Activated naive CD4-positive, alpha-beta T cell treated with anti-CD3 and anti-CD28 coated beads, Interleukin-2, amount 50 U/mL, for 24 hours (primary cell): ENCODE data around the gene FUT8.

ENCODE experiments used
- H3K27ac Mint-ChIP-seq: one replicate; pipeline ENCODE4 v1.8.0; 2021; ENCODE audit warnings: mild to moderate bottlenecking, mixed read lengths
- H3K27me3 Mint-ChIP-seq: one replicate; pipeline ENCODE4 v1.8.0; 2021; ENCODE audit warnings: mixed read lengths
- H3K36me3 Mint-ChIP-seq: one replicate; pipeline ENCODE4 v1.8.0; 2021; ENCODE audit warnings: mixed read lengths
- H3K4me1 Mint-ChIP-seq: one replicate; pipeline ENCODE4 v1.8.0; 2021; ENCODE audit warnings: mixed read lengths
- H3K4me3 Mint-ChIP-seq: one replicate; pipeline ENCODE4 v1.8.0; 2021; ENCODE audit warnings: mild to moderate bottlenecking, mixed read lengths
- H3K9me3 Mint-ChIP-seq: one replicate; pipeline ENCODE4 v1.8.0; 2021; ENCODE audit warnings: mixed read lengths

FUT8 gene

GRCh38 chr14:65575389-65575788 is 162.9 kb downstream of the FUT8 start:
- no peak overlapping the region for H3K27ac Mint-ChIP-seq
- no peaks in the 10 kb centered on the region for H3K9me3 Mint-ChIP-seq
- H3K4me3 Mint-ChIP-seq, result no peak overlapping the region
- peaks cover 24% of the 10 kb centered on the region for H3K4me1 Mint-ChIP-seq
- H3K27me3 Mint-ChIP-seq, result no peaks in the 10 kb centered on the region
- peaks cover 20% of the 10 kb centered on the region for H3K36me3 Mint-ChIP-seq

GRCh38 chr14:65580973-65581372 is 168.4 kb downstream of the FUT8 start:
- H3K27ac Mint-ChIP-seq, result no peak overlapping the region
- H3K27me3 Mint-ChIP-seq, result no peaks in the 10 kb centered on the region
- H3K4me3 Mint-ChIP-seq, result no peak overlapping the region
- H3K9me3 Mint-ChIP-seq, result no peaks in the 10 kb centered on the region
- peaks cover 26% of the 10 kb centered on the region for H3K4me1 Mint-ChIP-seq
- H3K36me3 Mint-ChIP-seq, result peaks cover 14% of the 10 kb centered on the region

GRCh38 chr14:65581378-65581777 is 168.8 kb downstream of the FUT8 start:
- no peaks in the 10 kb centered on the region for H3K27me3 Mint-ChIP-seq
- peaks cover 24% of the 10 kb centered on the region for H3K4me1 Mint-ChIP-seq
- H3K9me3 Mint-ChIP-seq, result no peaks in the 10 kb centered on the region
- no peak overlapping the region for H3K27ac Mint-ChIP-seq
- H3K4me3 Mint-ChIP-seq, result no peak overlapping the region
- H3K36me3 Mint-ChIP-seq, result peaks cover 12% of the 10 kb centered on the region

GRCh38 chr14:65581799-65582198 is 169.3 kb downstream of the FUT8 start:
- no peaks in the 10 kb centered on the region for H3K27me3 Mint-ChIP-seq

GRCh38 chr14:65585216-65585615 is 172.7 kb downstream of the FUT8 start:
- Mint-ChIP-seq H3K9me3 (no peaks in the 10 kb centered on the region), H3K4me3 (no peak overlapping the region), H3K36me3 (peaks cover 9% of the 10 kb centered on the region), H3K4me1 (peaks cover 32% of the 10 kb centered on the region), H3K27me3 (no peaks in the 10 kb centered on the region), H3K27ac (no peak overlapping the region)

More at GRCh38 chr14:65581799-65582198, 169.3 kb downstream of the FUT8 start:
- H3K36me3 Mint-ChIP-seq, result peaks cover 10% of the 10 kb centered on the region
- peaks cover 24% of the 10 kb centered on the region for H3K4me1 Mint-ChIP-seq
- H3K9me3 Mint-ChIP-seq, result no peaks in the 10 kb centered on the region
- H3K4me3 Mint-ChIP-seq, result no peak overlapping the region
- no peak overlapping the region for H3K27ac Mint-ChIP-seq

GRCh38 chr14:65588426-65589140 is 176.1 kb downstream of the FUT8 start:
- H3K36me3 Mint-ChIP-seq, result peaks cover 5% of the 10 kb centered on the region
- no peaks in the 10 kb centered on the region for H3K27me3 Mint-ChIP-seq
- no peaks in the 10 kb centered on the region for H3K9me3 Mint-ChIP-seq
- no peak overlapping the region for H3K27ac Mint-ChIP-seq
- peaks cover 26% of the 10 kb centered on the region for H3K4me1 Mint-ChIP-seq
- H3K4me3 Mint-ChIP-seq, result no peak overlapping the region

GRCh38 chr14:65594153-65594881 is 181.8 kb downstream of the FUT8 start:
- Mint-ChIP-seq H3K27me3 (no peaks in the 10 kb centered on the region), H3K4me1 (peaks cover 6% of the 10 kb centered on the region), H3K4me3 (no peak overlapping the region), H3K27ac (no peak overlapping the region), H3K36me3 (peaks cover 5% of the 10 kb centered on the region), H3K9me3 (no peaks in the 10 kb centered on the region)

GRCh38 chr14:65594882-65595237 is 182.3 kb downstream of the FUT8 start:
- H3K4me3 Mint-ChIP-seq, result no peak overlapping the region
- peaks cover 2% of the 10 kb centered on the region for H3K36me3 Mint-ChIP-seq
- H3K27ac Mint-ChIP-seq, result no peak overlapping the region
- no peaks in the 10 kb centered on the region for H3K27me3 Mint-ChIP-seq
- H3K4me1 Mint-ChIP-seq, result peaks cover 6% of the 10 kb centered on the region
- H3K9me3 Mint-ChIP-seq, result no peaks in the 10 kb centered on the region

- Mint-ChIP-seq H3K27me3 (no peaks in the 10 kb centered on the region), H3K4me3 (no peak overlapping the region), H3K4me1 (peaks cover 4% of the 10 kb centered on the region), H3K27ac (no peak overlapping the region), H3K36me3 (no peaks in the 10 kb centered on the region), H3K9me3 (no peaks in the 10 kb centered on the region)
Observed at GRCh38 chr14:65599375-65599774, 186.8 kb downstream of the FUT8 start.

GRCh38 chr14:65600742-65601141 is 188.2 kb downstream of the FUT8 start:
- Mint-ChIP-seq H3K9me3 (no peaks in the 10 kb centered on the region), H3K27ac (no peak overlapping the region), H3K27me3 (no peaks in the 10 kb centered on the region), H3K36me3 (no peaks in the 10 kb centered on the region), H3K4me1 (peaks cover 4% of the 10 kb centered on the region), H3K4me3 (no peak overlapping the region)

- Mint-ChIP-seq H3K27me3 (no peaks in the 10 kb centered on the region), H3K36me3 (no peaks in the 10 kb centered on the region), H3K27ac (no peak overlapping the region), H3K4me1 (peaks cover 12% of the 10 kb centered on the region), H3K9me3 (no peaks in the 10 kb centered on the region), H3K4me3 (no peak overlapping the region)
Observed at GRCh38 chr14:65604535-65604934, 192.0 kb downstream of the FUT8 start.

GRCh38 chr14:65604936-65605335 is 192.4 kb downstream of the FUT8 start:
- Mint-ChIP-seq H3K4me3 (no peak overlapping the region), H3K9me3 (no peaks in the 10 kb centered on the region), H3K4me1 (peaks cover 12% of the 10 kb centered on the region), H3K27ac (no peak overlapping the region), H3K36me3 (no peaks in the 10 kb centered on the region), H3K27me3 (no peaks in the 10 kb centered on the region)

GRCh38 chr14:65606460-65606859 is 193.9 kb downstream of the FUT8 start:
- Mint-ChIP-seq H3K9me3 (no peaks in the 10 kb centered on the region), H3K36me3 (peaks cover 3% of the 10 kb centered on the region), H3K27ac (no peak overlapping the region), H3K4me3 (no peak overlapping the region), H3K27me3 (no peaks in the 10 kb centered on the region), H3K4me1 (peaks cover 12% of the 10 kb centered on the region)

- no peak overlapping the region for H3K27ac Mint-ChIP-seq
- H3K4me3 Mint-ChIP-seq, result no peak overlapping the region
Observed at GRCh38 chr14:65613131-65613650, 200.7 kb downstream of the FUT8 start.

GRCh38 chr14:65618996-65619395 is 206.5 kb downstream of the FUT8 start:
- Mint-ChIP-seq H3K27me3 (no peaks in the 10 kb centered on the region), H3K4me3 (no peak overlapping the region), H3K36me3 (peaks cover 21% of the 10 kb centered on the region), H3K27ac (no peak overlapping the region), H3K4me1 (peaks cover 4% of the 10 kb centered on the region), H3K9me3 (peaks cover 5% of the 10 kb centered on the region)

More at GRCh38 chr14:65613131-65613650, 200.7 kb downstream of the FUT8 start:
- H3K36me3 Mint-ChIP-seq, result peaks cover 20% of the 10 kb centered on the region
- no peaks in the 10 kb centered on the region for H3K27me3 Mint-ChIP-seq
- H3K4me1 Mint-ChIP-seq, result peaks cover 15% of the 10 kb centered on the region
- H3K9me3 Mint-ChIP-seq, result peaks cover 5% of the 10 kb centered on the region

GRCh38 chr14:65620195-65620594 is 207.7 kb downstream of the FUT8 start:
- H3K4me1 Mint-ChIP-seq, result no peaks in the 10 kb centered on the region
- no peak overlapping the region for H3K4me3 Mint-ChIP-seq
- H3K9me3 Mint-ChIP-seq, result no peaks in the 10 kb centered on the region
- H3K27ac Mint-ChIP-seq, result no peak overlapping the region
- H3K36me3 Mint-ChIP-seq, result peaks cover 18% of the 10 kb centered on the region
- no peaks in the 10 kb centered on the region for H3K27me3 Mint-ChIP-seq
